Chondrocyte (in vitro differentiated cells): ENCODE data around the gene POLR2C. TPM values are rescaled to one million over a fixed set of nuclear protein-coding genes. Genes with fewer than 3 reads are reported as not detected.

ENCODE experiments used
- DNase-seq: peaks from one replicate; pipeline ENCODE4 v3.0.0; 2021; ENCODE audit warnings: mixed read lengths, low spot score
- H3K27ac Mint-ChIP-seq: one replicate; pipeline ENCODE4 v1.8.0; 2021; ENCODE audit warnings: mild to moderate bottlenecking, moderate library complexity, mixed read lengths; ENCODE audit not compliant: unreplicated experiment
- H3K27me3 Mint-ChIP-seq: 2 replicates; pipeline ENCODE4 v1.8.0; 2021; ENCODE audit warnings: low read depth, mixed read lengths
- H3K36me3 Mint-ChIP-seq: 2 replicates; pipeline ENCODE4 v1.8.0; 2021; ENCODE audit warnings: low read depth, mixed read lengths
- H3K4me1 Mint-ChIP-seq: 2 replicates; pipeline ENCODE4 v1.8.0; 2021; ENCODE audit warnings: low read depth, mild to moderate bottlenecking, mixed read lengths
- H3K4me3 Mint-ChIP-seq: one replicate; pipeline ENCODE4 v1.8.0; 2021; ENCODE audit warnings: mild to moderate bottlenecking, moderate library complexity, mixed read lengths; ENCODE audit not compliant: unreplicated experiment
- H3K9me3 Mint-ChIP-seq: 2 replicates; pipeline ENCODE4 v1.8.0; 2021; ENCODE audit warnings: low read depth, mixed read lengths
- CTCF ChIP-seq: fragments of 200-600 bp; sonication (generic); IDR thresholded peaks from 2 replicates; pipeline ENCODE4 v1.5.0; 2021; ENCODE audit warnings: antibody characterized with exemption, mild to moderate bottlenecking, moderate library complexity
- long read RNA-seq: library from polyadenylated mRNA; stranded (forward); transcript quantifications from one replicate; pipeline ENCODE4 v2.0.0, GENCODE V29; 2021
- total RNA-seq: library from RNA; stranded (reverse); gene quantifications from 3 replicates; pipeline ENCODE4 v1.2.1, GENCODE V29; 2021

Gene POLR2C
- total RNA-seq: 38.6 to 53.0 TPM (median 44.8 TPM) in 3 replicates
- long read RNA-seq, transcript POLR2C-201 (9 exons, 2,057 nt): major isoform, 69 of 71 reads
- long read RNA-seq, partial matches to known transcripts: 0 of 71 reads
- long read RNA-seq, other reads (novel, unspliced or antisense): 2 of 71 reads

- H3K4me3 Mint-ChIP-seq: peak within 1 kb of the TSS; percentile 100
- H3K27me3 Mint-ChIP-seq: no peaks in the 10 kb centered on the region
- peaks cover 25% of the 10 kb centered on the region for H3K4me1 Mint-ChIP-seq
- peak within 1 kb of the TSS; percentile 99 for H3K27ac Mint-ChIP-seq
- no peak for DNase-seq
- peak; percentile 96 for TF ChIP-seq CTCF
- H3K36me3 Mint-ChIP-seq: peaks cover 15% of the 10 kb centered on the region
- no peaks in the 10 kb centered on the region for H3K9me3 Mint-ChIP-seq
These were observed at the start of gene POLR2C for GRCh38 chr16:57462209-57462977. Gene POLR2C, plus strand, starts transcription at chr16:57462679. Its CDS starts 46 bp downstream, at chr16:57462725.

GRCh38 chr16:57413301-57413730 lies 49.2 kb upstream of the POLR2C start:
- TF ChIP-seq CTCF: no peak
- Mint-ChIP-seq H3K4me1 (peaks cover 19% of the 10 kb centered on the region), H3K4me3 (no peak overlapping the region), H3K27ac (no peak overlapping the region), H3K9me3 (no peaks in the 10 kb centered on the region), H3K36me3 (no peaks in the 10 kb centered on the region), H3K27me3 (peaks cover 2% of the 10 kb centered on the region)
- DNase-seq: no peak

GRCh38 chr16:57413733-57414132 lies 48.7 kb upstream of the POLR2C start:
- H3K4me3 Mint-ChIP-seq: no peak overlapping the region

GRCh38 chr16:57416084-57416483 lies 46.4 kb upstream of the POLR2C start:
- H3K36me3 Mint-ChIP-seq: no peaks in the 10 kb centered on the region
- H3K4me3 Mint-ChIP-seq: no peak overlapping the region
- DNase-seq: no peak
- no peaks in the 10 kb centered on the region for H3K9me3 Mint-ChIP-seq
- H3K27ac Mint-ChIP-seq: no peak overlapping the region
- TF ChIP-seq CTCF: no peak
- peaks cover 26% of the 10 kb centered on the region for H3K4me1 Mint-ChIP-seq
- H3K27me3 Mint-ChIP-seq: no peaks in the 10 kb centered on the region

More at GRCh38 chr16:57413733-57414132, 48.7 kb upstream of the POLR2C start:
- TF ChIP-seq CTCF: no peak
- DNase-seq: no peak
- no peak overlapping the region for H3K27ac Mint-ChIP-seq
- H3K4me1 Mint-ChIP-seq: peaks cover 22% of the 10 kb centered on the region
- H3K9me3 Mint-ChIP-seq: no peaks in the 10 kb centered on the region
- no peaks in the 10 kb centered on the region for H3K36me3 Mint-ChIP-seq
- peaks cover 2% of the 10 kb centered on the region for H3K27me3 Mint-ChIP-seq

GRCh38 chr16:57419506-57419905 lies 43.0 kb upstream of the POLR2C start:
- no peaks in the 10 kb centered on the region for H3K27me3 Mint-ChIP-seq
- DNase-seq: no peak
- peak overlapping the region; percentile 78 for H3K27ac Mint-ChIP-seq
- H3K36me3 Mint-ChIP-seq: no peaks in the 10 kb centered on the region
- no peak overlapping the region for H3K4me3 Mint-ChIP-seq
- H3K9me3 Mint-ChIP-seq: no peaks in the 10 kb centered on the region
- no peak for TF ChIP-seq CTCF
- H3K4me1 Mint-ChIP-seq: peaks cover 35% of the 10 kb centered on the region
